ENCODE data around the gene ITGB5. TPM values are rescaled to one million over a fixed set of nuclear protein-coding genes. Genes with fewer than 3 reads are reported as not detected.

Gene ITGB5
- total RNA-seq, 2 donors from 2014 or later, result 262 to 329 TPM

DNA sequence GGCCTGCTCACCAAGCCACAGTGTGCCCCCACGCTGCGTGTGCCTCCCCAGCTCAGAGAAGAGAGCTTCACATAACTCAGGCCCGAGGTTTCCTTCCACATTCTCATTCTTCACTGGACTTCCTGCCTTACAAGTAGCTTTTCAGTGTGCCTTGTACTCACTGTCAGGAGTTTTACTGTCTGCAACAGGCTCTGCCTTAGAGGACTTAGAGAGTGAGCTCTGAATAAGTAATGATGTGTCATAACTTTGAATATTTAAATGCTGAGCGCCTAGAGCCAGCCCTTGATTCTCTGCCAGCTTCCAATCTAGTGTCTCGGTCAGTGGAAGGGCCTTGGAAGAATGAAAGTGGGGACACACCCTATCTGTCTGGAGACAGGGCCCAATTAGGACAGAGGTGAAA is 41.8 kb downstream of the ITGB5 start:
- DNase-seq, result no peak
- Mint-ChIP-seq H3K36me3 (ENCODE audit: low read depth) (peaks cover 79% of the 10 kb centered on the region), H3K27ac (peak overlapping the region; percentile 59), H3K4me3 (no peak overlapping the region), H3K4me1 (peaks cover 10% of the 10 kb centered on the region), H3K9me3 (no peaks in the 10 kb centered on the region), H3K27me3 (ENCODE audit: insufficient read depth) (no peaks in the 10 kb centered on the region)
- 94 to 95% methylated on average over 3 to 5 of the region's 5 CpGs for WGBS, 2 experiments (ENCODE audit: insufficient coverage in 1 of 2, insufficient read length in 1 of 2)
- Histone ChIP-seq H3K4me3 (ENCODE audit: low read length) (no peak overlapping the region), H3K36me3 (ENCODE audit: control insufficient read depth, insufficient read depth, low read length) (peaks cover 90% of the 10 kb centered on the region), H3K4me1 (ENCODE audit: control insufficient read depth, insufficient read depth, low read length) (peaks cover 4% of the 10 kb centered on the region), H3K9ac (ENCODE audit: extremely low read depth, low read length, poor library complexity, severe bottlenecking) (no peak overlapping the region), H3K9me3 (ENCODE audit: control insufficient read depth, low read length) (no peaks in the 10 kb centered on the region), H3K27ac (ENCODE audit: low read depth, low read length) (no peak overlapping the region), H3K27me3 (ENCODE audit: control insufficient read depth, insufficient read depth, low read length, poor library complexity, severe bottlenecking) (no peaks in the 10 kb centered on the region)
- TF ChIP-seq, protein P1, sequence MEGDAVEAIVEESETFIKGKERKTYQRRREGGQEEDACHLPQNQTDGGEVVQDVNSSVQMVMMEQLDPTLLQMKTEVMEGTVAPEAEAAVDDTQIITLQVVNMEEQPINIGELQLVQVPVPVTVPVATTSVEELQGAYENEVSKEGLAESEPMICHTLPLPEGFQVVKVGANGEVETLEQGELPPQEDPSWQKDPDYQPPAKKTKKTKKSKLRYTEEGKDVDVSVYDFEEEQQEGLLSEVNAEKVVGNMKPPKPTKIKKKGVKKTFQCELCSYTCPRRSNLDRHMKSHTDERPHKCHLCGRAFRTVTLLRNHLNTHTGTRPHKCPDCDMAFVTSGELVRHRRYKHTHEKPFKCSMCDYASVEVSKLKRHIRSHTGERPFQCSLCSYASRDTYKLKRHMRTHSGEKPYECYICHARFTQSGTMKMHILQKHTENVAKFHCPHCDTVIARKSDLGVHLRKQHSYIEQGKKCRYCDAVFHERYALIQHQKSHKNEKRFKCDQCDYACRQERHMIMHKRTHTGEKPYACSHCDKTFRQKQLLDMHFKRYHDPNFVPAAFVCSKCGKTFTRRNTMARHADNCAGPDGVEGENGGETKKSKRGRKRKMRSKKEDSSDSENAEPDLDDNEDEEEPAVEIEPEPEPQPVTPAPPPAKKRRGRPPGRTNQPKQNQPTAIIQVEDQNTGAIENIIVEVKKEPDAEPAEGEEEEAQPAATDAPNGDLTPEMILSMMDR (conservative IDR thresholded peaks at IDR 0.05), result no peak

DNA sequence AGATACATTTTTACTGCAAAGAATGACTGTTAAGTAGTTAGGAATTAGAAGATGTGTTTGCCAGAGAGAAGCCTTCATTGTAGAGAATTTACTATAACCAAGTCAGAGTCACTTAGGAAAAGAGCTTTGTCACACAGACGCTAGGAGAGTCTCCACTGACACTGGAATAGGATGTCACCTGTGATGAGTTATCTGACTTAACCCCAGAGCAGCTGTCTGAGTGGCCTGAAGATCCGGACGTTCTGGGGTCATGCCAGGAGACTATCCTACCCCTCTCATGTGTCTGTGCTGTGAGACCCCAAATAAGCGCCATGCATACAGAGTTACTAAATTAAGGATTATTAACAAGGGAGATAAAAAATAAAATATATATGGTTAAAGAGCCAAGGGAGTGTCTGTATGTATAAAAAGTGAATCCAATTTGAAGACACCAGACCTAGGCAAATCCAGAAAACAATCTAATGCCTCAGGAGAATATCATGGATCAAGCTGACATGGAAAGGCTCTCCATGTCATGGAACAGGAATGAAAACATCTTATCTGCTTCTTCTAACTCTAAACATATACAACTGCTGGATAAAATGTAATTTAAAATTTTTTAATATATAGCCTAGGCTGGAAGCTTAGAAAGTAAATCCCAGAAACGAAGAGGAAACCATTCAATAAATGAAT is 43.5 kb downstream of the ITGB5 start:
- 89 to 100% methylated on average over 1 to 5 of the region's 5 CpGs for WGBS, 2 experiments (ENCODE audit: insufficient coverage in 1 of 2, insufficient read length in 1 of 2)
- TF ChIP-seq, protein P1 (conservative IDR thresholded peaks at IDR 0.05), result no peak
- Mint-ChIP-seq H3K36me3 (ENCODE audit: low read depth) (peaks cover 79% of the 10 kb centered on the region), H3K27me3 (ENCODE audit: insufficient read depth) (no peaks in the 10 kb centered on the region), H3K4me3 (no peak overlapping the region), H3K9me3 (no peaks in the 10 kb centered on the region), H3K4me1 (peaks cover 16% of the 10 kb centered on the region), H3K27ac (no peak overlapping the region)
- Histone ChIP-seq H3K27me3 (ENCODE audit: control insufficient read depth, insufficient read depth, low read length, poor library complexity, severe bottlenecking) (no peaks in the 10 kb centered on the region), H3K27ac (ENCODE audit: low read depth, low read length) (no peak overlapping the region), H3K4me3 (ENCODE audit: low read length) (no peak overlapping the region), H3K9me3 (ENCODE audit: control insufficient read depth, low read length) (no peaks in the 10 kb centered on the region), H3K4me1 (ENCODE audit: control insufficient read depth, insufficient read depth, low read length) (peaks cover 2% of the 10 kb centered on the region), H3K9ac (ENCODE audit: extremely low read depth, low read length, poor library complexity, severe bottlenecking) (no peak overlapping the region), H3K36me3 (ENCODE audit: control insufficient read depth, insufficient read depth, low read length) (peaks cover 92% of the 10 kb centered on the region)
- DNase-seq, result no peak

DNA sequence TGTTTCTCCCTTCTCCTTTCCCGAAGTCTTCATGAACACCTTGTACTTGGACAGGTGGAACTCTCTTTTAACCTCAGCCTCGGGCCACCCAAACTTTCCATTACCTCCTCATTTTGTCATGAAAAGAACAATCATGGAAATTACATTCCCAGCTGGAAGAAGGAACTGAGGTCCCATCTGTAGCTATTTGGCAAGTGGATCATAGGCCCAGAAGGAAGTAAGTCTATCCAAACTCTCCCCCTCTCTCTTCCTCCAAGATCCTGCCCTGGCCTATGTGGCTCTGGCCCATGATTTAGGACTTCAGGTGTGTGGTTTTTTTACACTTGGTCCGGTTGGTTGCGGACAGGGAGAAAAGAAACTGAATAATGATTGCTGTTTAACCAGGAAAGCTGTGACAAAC is 44.1 kb downstream of the ITGB5 start:
- H3K9ac ChIP-seq (ENCODE audit: extremely low read depth, low read length, poor library complexity, severe bottlenecking), result no peak overlapping the region
- H3K4me1 ChIP-seq (ENCODE audit: control insufficient read depth, insufficient read depth, low read length), result peaks cover 6% of the 10 kb centered on the region
- H3K9me3 ChIP-seq (ENCODE audit: control insufficient read depth, low read length), result no peaks in the 10 kb centered on the region
- Mint-ChIP-seq H3K27me3 (ENCODE audit: insufficient read depth) (no peaks in the 10 kb centered on the region), H3K4me1 (peaks cover 14% of the 10 kb centered on the region), H3K9me3 (no peaks in the 10 kb centered on the region), H3K36me3 (ENCODE audit: low read depth) (peaks cover 75% of the 10 kb centered on the region), H3K27ac (peak overlapping the region; percentile 83), H3K4me3 (no peak overlapping the region)
- no peak for DNase-seq
- H3K27me3 ChIP-seq (ENCODE audit: control insufficient read depth, insufficient read depth, low read length, poor library complexity, severe bottlenecking), result no peaks in the 10 kb centered on the region
- H3K27ac ChIP-seq (ENCODE audit: low read depth, low read length), result no peak overlapping the region
- 95% methylated on average over 3 to 4 of the region's 4 CpGs for WGBS, 2 experiments (ENCODE audit: insufficient coverage in 1 of 2, insufficient read length in 1 of 2)
- peaks cover 91% of the 10 kb centered on the region for H3K36me3 ChIP-seq (ENCODE audit: control insufficient read depth, insufficient read depth, low read length)
- no peak overlapping the region for H3K4me3 ChIP-seq (ENCODE audit: low read length)
- TF ChIP-seq, protein P1 (conservative IDR thresholded peaks at IDR 0.05), result no peak

All from endodermal cell (in vitro differentiated cells).